Lower lobe of right lung (tissue), 2 donors: ENCODE results near the gene CGREF1. TPM values are rescaled to one million over a fixed set of nuclear protein-coding genes. Genes with fewer than 3 reads are reported as not detected.

Source experiments
- ATAC-seq, 2 donors: fragments of 200-7000 bp; cut with Tn5 transposase; one replicate each; pipeline ENCODE4 v1.9.1; 2020 to 2022; ENCODE audit warnings: mild to moderate bottlenecking in 2 of 2, moderate library complexity in 2 of 2
- DNase-seq: peaks from one replicate; pipeline ENCODE4 v3.0.0-alpha.2; 2020
- H3K27ac ChIP-seq: fragments of 200-600 bp; one replicate; pipeline ENCODE4 v1.8.0; 2022
- H3K27me3 ChIP-seq: fragments of 200-600 bp; one replicate; pipeline ENCODE4 v1.8.0; 2022; ENCODE audit warnings: low read depth
- H3K36me3 ChIP-seq: fragments of 200-600 bp; one replicate; pipeline ENCODE4 v1.8.0; 2022; ENCODE audit warnings: mild to moderate bottlenecking
- H3K4me1 ChIP-seq: fragments of 200-600 bp; one replicate; pipeline ENCODE4 v1.8.0; 2022
- H3K4me3 ChIP-seq: fragments of 200-600 bp; one replicate; pipeline ENCODE4 v1.8.0; 2022; ENCODE audit warnings: mild to moderate bottlenecking
- H3K9me3 ChIP-seq: fragments of 200-600 bp; one replicate; pipeline ENCODE4 v1.8.0; 2022
- CTCF ChIP-seq: fragments of 200-600 bp; IDR thresholded peaks from one replicate; pipeline ENCODE4 v1.8.0; 2022; ENCODE audit warnings: antibody characterized with exemption, mild to moderate bottlenecking
- intact Hi-C: fragments of 100-400 bp; cut with DNase I; formaldehyde crosslinking; loops from one replicate; pipeline ENCODE4 v1.11.0; 2022
- total RNA-seq: library from RNA; stranded (reverse); fragmentation: NEBNext Ultra II Directional; extraction: Animal tissue kit (Norgen Biotek cat#: 25700); gene quantifications from one replicate; pipeline ENCODE4 v1.2.1, GENCODE V29; 2021
- donor health status: DM: no; HTN: yes; CAD: no; lungs with severe emphysema.

Gene CGREF1
- total RNA-seq, 1 donor from 2014 or later, result 0.74 TPM

GRCh38 chr2:27060323-27060722 lies 58.6 kb downstream of the CGREF1 start:
- no peak overlapping the region for H3K27ac ChIP-seq
- H3K9me3 ChIP-seq, result no peaks in the 10 kb centered on the region
- no peak for TF ChIP-seq CTCF
- H3K27me3 ChIP-seq, result no peaks in the 10 kb centered on the region
- H3K36me3 ChIP-seq, result peaks cover 55% of the 10 kb centered on the region
- ATAC-seq (no peak), DNase-seq (no peak)
- peaks cover 7% of the 10 kb centered on the region for H3K4me1 ChIP-seq
- intact Hi-C loops, result no loop called here
- H3K4me3 ChIP-seq, result no peak overlapping the region

DNA sequence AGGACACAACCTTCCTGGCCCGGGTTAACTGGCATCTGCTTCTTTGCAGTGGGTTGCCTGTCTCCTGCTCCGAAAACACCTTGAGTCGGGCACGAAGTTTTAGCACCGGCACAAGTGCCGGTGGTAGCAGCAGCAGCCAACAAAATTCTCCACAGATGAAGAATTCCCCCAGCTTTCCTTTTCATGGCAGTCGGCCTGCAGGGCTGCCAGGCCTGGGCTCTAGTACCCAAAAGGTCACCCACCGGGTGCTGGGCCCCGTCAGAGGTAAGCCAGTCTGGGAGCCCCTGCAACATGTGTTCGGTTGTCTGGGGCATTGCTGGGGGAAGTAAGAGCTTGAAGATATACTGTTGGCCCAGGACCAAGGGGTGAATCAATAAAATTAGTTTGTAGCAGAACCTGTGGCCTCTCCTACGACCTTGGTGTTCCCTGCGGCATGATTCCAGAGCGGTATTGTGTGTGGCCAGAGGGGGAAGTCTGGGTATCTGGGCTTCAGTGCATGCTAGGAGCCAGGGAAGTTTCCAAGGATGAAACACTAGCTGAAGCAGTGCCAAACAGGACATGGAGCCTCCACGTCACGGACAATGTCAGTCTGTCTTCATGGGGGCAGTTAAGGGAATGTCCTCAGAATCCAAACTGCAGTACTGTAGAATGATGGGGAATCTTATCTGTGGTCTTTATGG lies 59.6 kb downstream of the CGREF1 start:
- no peak for DNase-seq
- H3K27ac ChIP-seq, result no peak overlapping the region
- no peaks in the 10 kb centered on the region for H3K9me3 ChIP-seq
- no peak for TF ChIP-seq CTCF
- H3K36me3 ChIP-seq, result peaks cover 58% of the 10 kb centered on the region
- no peaks in the 10 kb centered on the region for H3K27me3 ChIP-seq
- no peak for ATAC-seq
- H3K4me3 ChIP-seq, result no peak overlapping the region
- H3K4me1 ChIP-seq, result peaks cover 7% of the 10 kb centered on the region
- intact Hi-C loops, result no loop called here

DNA sequence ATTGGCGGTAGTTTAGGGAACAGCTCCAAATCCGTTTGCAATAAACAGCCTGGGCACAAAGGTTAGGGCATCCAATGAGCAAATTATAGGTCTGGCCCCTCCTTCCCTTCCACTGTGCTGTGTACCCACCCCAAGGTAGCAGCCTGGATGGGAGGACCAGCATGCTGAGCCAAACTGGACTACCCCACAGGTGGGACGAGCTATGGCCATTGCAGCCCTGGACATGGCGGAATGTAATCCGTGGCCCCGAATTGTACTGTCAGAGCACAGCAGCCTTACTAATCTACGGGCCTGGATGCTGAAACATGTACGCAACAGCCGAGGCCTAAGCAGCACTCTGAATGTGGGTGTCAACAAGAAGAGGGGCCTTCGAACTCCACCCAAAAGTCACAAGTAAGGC lies 60.7 kb downstream of the CGREF1 start:
- Histone ChIP-seq H3K27me3 (no peaks in the 10 kb centered on the region), H3K9me3 (no peaks in the 10 kb centered on the region), H3K36me3 (peaks cover 66% of the 10 kb centered on the region), H3K4me1 (no peaks in the 10 kb centered on the region), H3K4me3 (no peak overlapping the region), H3K27ac (no peak overlapping the region)
- intact Hi-C loops, result no loop called here
- no peak for TF ChIP-seq CTCF
- ATAC-seq (peak in 1 of 2 donors; percentile 19), DNase-seq (no peak)

DNA sequence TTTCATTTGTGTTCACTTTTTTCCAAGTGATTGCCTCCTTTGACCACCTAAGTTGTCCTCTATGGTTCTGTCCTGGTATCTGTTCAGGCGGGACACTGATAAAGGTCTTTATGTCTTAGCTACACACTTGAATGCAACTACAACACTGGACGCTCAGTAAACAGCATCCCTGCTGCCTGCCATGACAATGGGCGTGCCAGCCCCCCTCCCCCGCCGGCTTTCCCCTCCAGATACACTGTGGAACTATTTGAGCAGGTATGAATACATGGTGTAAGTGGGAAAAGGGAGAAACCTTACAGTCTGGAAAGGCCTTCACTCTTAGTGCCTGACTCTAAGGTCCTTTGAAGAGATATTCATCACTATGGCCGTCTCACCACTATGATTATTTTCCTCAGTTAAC lies 61.7 kb downstream of the CGREF1 start:
- H3K36me3 ChIP-seq, result peaks cover 66% of the 10 kb centered on the region
- H3K4me1 ChIP-seq, result peaks cover 2% of the 10 kb centered on the region
- H3K4me3 ChIP-seq, result no peak overlapping the region
- H3K9me3 ChIP-seq, result no peaks in the 10 kb centered on the region
- intact Hi-C loops, result no loop called here
- no peak for TF ChIP-seq CTCF
- no peak overlapping the region for H3K27ac ChIP-seq
- ATAC-seq (no peak), DNase-seq (no peak)
- H3K27me3 ChIP-seq, result no peaks in the 10 kb centered on the region

- H3K9me3 ChIP-seq, result no peaks in the 10 kb centered on the region
Observed at GRCh38 chr2:27054721-27055120, 64.2 kb downstream of the CGREF1 start.

More at GRCh38 chr2:27054721-27055120, 64.2 kb downstream of the CGREF1 start:
- ATAC-seq, result no peak
- H3K36me3 ChIP-seq, result peaks cover 59% of the 10 kb centered on the region
- intact Hi-C loops, result no loop called here
- H3K27ac ChIP-seq, result no peak overlapping the region
- H3K27me3 ChIP-seq, result no peaks in the 10 kb centered on the region
- H3K4me3 ChIP-seq, result no peak overlapping the region
- TF ChIP-seq CTCF, result no peak
- no peak for DNase-seq
- peaks cover 8% of the 10 kb centered on the region for H3K4me1 ChIP-seq
